GM21529 (cell line): ENCODE measurements around the gene OR51G2.

Source experiments
- ATAC-seq: cut with Tn5 transposase; IDR thresholded peaks from one replicate; pipeline ENCODE4 v1.9.1; 2021; ENCODE audit not compliant: unreplicated experiment

Gene OR51G2

DNA sequence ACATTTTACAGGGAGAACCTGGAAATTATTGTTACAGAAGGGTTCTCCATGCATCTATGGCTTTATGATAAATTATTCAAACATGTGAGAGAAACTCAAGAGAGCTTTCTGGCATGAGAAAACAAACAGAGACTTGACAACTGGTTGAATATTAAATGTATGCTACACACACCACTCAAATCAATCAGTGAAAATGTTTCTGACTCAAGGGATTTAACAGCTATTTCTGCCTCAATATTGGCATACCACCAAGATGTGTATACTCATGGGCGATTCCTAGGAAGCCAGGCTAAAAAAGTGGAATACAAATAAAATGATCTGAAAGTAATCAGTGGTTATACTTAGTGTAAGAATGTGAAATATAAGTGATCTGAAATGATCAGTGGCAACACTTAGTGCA is 53.3 kb downstream of the OR51G2 start:
- no peak for ATAC-seq

- no peak for ATAC-seq
These were observed 55.3 kb downstream of the OR51G2 start for GRCh38 chr11:4863876-4864275.
